Fibroblast of the aortic adventitia (primary cell): ENCODE data around the gene ADI1. TPM values are rescaled to one million over a fixed set of nuclear protein-coding genes. Genes with fewer than 3 reads are reported as not detected.
"Not testable (repeated sequence)": the region's sequence is repeated elsewhere in the genome, so short reads cannot be mapped to it uniquely, and the experiment has no call there.

Experiments used
- DNase-seq: peaks from one replicate; pipeline ENCODE4 v3.0.0-alpha.2; 2010; ENCODE audit warnings: low read depth
- H3K4me3 ChIP-seq: 2 replicates; pipeline ENCODE4 v1.5.1; 2011; ENCODE audit warnings: low read depth, mild to moderate bottlenecking, control low read depth, low read length, moderate library complexity
- CTCF ChIP-seq: IDR thresholded peaks from 2 replicates; pipeline ENCODE4 v1.5.1; 2011; ENCODE audit warnings: mild to moderate bottlenecking, low read length, control low read depth, inconsistent platforms; ENCODE audit not compliant: insufficient read depth
- total RNA-seq: library from RNA; depleted of rRNA; stranded (reverse); fragments of >200 nt; gene quantifications from 2 replicates; pipeline ENCODE4 v1.2.3, GENCODE V29; 2012; ENCODE audit warnings: low replicate concordance

The ADI1 gene
- total RNA-seq, 1 donor = 44.7 TPM

- H3K4me3 ChIP-seq = no peak overlapping the region
- DNase-seq = no peak
- TF ChIP-seq CTCF = no peak
Observed at GRCh38 chr2:3459185-3460015, 59.9 kb downstream of the ADI1 start.

GRCh38 chr2:3458396-3459184, 60.7 kb downstream of the ADI1 start:
- no peak overlapping the region for H3K4me3 ChIP-seq
- DNase-seq = no peak
- no peak for TF ChIP-seq CTCF

- no peak for TF ChIP-seq CTCF
- no peak overlapping the region for H3K4me3 ChIP-seq
- DNase-seq = no peak
Observed at GRCh38 chr2:3457524-3458395, 61.6 kb downstream of the ADI1 start.

- no peak overlapping the region for H3K4me3 ChIP-seq
- TF ChIP-seq CTCF = no peak
- no peak for DNase-seq
Observed at GRCh38 chr2:3456125-3456524, 63.2 kb downstream of the ADI1 start.

DNA sequence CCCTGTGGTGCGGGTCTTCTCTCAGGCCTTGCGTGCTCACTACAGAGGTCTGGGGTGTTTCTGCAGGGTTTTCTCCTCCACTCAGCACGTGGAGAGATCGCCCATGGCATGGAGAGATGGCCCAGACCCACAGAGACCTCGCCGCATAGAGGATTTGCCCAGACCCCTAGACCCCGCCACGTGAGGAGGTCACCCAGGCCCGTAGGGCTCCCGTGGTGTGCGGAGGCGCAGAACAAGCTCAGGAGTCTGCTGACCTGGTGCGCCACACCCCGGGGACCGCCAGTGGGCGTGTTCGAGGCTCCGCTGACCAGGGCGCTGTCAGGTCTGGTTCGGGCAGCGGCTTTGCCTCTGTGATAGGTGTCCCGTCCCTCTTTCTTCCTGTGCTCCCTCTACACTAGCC, 64.5 kb downstream of the ADI1 start:
- no peak for TF ChIP-seq CTCF
- DNase-seq = no peak
- H3K4me3 ChIP-seq = no peak overlapping the region

DNA sequence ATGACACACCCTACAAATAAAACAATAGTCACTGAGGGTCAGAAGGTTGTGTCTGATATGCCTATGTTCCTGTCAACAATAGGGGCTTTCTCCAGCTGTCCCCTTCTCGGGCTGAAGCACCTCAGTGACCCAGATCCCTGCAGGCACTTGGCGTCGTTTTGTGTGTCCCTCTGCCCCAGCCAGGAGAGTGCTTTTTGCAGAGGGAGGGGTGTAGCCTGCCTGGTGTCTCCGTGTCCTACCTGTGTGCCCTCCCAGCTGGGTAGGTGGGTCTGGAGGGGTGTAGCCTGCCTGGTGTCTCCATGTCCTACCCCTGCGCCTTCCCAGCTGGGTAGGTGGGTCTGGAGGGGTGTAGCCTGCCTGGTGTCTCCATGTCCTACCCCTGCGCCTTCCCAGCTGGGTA, 65.3 kb downstream of the ADI1 start:
- not testable (repeated sequence) for DNase-seq

More for the DNA sequence above, 65.3 kb downstream of the ADI1 start:
- H3K4me3 ChIP-seq = not testable (repeated sequence)
